ENCODE measurements around the gene RUNDC3A.
"Not testable (repeated sequence)": the region's sequence is repeated elsewhere in the genome, so short reads cannot be mapped to it uniquely, and the experiment has no call there.

RUNDC3A gene

DNA sequence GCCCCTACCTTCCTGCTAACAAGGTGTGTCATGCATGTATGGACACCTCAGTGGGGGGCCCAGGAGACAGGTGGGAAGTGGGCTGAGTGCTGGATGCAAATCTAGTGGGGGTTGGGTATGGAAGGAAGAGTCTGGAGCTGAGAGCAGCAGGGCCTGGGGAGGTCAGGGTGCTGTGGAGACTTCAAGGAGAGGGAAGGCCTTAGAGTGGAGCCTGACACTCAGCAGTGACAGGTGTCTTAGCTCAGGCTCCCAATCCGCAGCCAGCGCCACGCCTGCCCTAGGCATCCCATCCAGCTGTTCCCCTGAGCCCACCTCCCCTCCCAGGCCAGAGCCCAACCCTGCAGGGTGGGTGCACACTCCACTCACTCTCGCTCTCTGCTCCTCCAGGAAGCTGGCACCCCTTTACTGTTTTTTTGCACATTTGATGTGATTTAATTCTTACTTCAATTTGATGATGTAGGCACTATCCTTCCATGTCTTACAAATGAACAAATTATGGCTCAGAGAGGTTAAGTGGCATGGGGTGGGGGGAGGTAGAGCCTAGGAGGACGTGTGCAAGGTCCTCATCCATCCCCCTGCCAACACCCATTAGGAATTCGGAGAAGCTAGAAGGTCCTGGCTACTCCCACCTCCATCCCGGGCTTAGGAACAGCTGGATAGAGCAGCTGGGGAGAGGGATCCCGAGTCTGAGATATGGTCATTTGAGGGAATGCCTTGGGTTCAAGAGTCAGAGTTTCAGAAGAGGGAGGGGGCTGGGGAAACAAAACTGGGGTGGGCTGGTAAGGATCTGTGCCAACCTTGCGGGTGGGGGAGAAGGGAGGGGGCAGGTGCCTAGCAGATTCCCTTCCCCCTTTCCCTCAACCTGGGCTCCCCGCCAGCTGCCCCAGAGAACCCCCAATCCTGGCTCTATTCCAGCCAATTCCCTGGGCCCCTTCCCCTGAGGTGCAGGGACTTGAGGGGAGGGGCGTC, 53.2 kb downstream of the RUNDC3A start:
- DNase-seq = no peak

- no peak for DNase-seq
Observed at GRCh38 chr17:44362459-44362948, 54.1 kb downstream of the RUNDC3A start.

GRCh38 chr17:44362949-44363612, 54.7 kb downstream of the RUNDC3A start:
- DNase-seq = no peak

- peak; percentile 26 for DNase-seq
Observed at GRCh38 chr17:44363613-44364159, 55.3 kb downstream of the RUNDC3A start, which contains the start of gene FAM171A2. TSS of gene FAM171A2 (minus strand) at chr17:44363853. CDS start at chr17:44363714, 139 bp downstream.

GRCh38 chr17:44365051-44365450, 56.6 kb downstream of the RUNDC3A start:
- DNase-seq = not testable (repeated sequence)

GRCh38 chr17:44367231-44367979, 59.0 kb downstream of the RUNDC3A start:
- no peak for DNase-seq
